Subcutaneous adipose tissue (tissue), 4 donors: Measurements from ENCODE around the gene PLEKHO2. TPM values are rescaled to one million over a fixed set of nuclear protein-coding genes. Genes with fewer than 3 reads are reported as not detected.

ENCODE experiments used
- CTCF ChIP-seq: fragments of 450-650 bp; IDR thresholded peaks from one replicate; pipeline ENCODE4 v1.5.1; 2016; ENCODE audit warnings: low read depth, mild to moderate bottlenecking, control low read depth, antibody characterized with exemption, moderate library complexity
- total RNA-seq, 4 donors: library from RNA; depleted of rRNA; stranded (reverse); fragments of >200 nt; gene quantifications; one replicate each; pipeline ENCODE4 v1.1.0, GENCODE V29; 2016

The PLEKHO2 gene
- total RNA-seq, 4 donors from 2014 or later, result 31.3 to 54.7 (median 36.5) TPM

DNA sequence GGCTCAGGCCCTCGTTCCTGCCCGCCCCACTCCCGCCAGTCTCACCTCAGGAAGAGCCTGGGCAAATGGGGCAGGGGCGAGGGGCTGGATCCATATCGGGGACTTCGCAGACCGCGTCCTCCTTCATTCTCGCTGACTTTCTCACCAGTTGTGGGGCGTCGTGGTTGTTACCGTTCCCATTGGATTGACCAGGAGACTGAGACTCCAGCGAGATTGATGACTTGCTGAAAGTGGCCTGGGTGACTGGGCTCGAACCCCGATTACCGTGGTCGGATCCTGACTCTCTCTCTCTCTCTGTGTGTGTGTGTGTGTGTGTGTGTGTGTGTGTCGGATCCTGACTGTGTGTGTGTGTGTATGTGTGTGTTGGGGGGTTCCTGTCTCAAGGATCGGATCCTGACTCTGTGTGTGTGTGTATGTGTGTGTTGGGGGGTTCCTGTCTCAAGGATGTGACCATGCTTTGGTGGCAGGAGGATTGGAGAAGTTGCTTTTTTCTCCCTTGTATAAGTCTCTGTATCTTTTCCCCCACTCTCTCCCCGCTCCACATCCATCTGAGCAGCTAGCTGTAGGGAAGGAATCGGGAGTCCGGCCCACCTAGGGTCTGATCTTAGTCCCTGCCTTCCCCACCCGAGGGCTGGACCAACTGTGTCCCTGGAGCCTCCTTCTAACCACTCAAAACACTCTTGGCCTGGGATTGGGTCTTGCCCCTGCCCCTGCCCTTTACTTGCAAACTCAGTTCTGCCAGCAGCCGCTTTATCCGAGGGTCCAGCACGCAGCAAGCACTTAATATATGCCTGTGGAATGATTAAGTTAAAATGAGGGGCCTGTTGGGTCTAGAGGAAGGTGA is 603 bp downstream of the PLEKHO2 start:
- no peak for TF ChIP-seq CTCF

DNA sequence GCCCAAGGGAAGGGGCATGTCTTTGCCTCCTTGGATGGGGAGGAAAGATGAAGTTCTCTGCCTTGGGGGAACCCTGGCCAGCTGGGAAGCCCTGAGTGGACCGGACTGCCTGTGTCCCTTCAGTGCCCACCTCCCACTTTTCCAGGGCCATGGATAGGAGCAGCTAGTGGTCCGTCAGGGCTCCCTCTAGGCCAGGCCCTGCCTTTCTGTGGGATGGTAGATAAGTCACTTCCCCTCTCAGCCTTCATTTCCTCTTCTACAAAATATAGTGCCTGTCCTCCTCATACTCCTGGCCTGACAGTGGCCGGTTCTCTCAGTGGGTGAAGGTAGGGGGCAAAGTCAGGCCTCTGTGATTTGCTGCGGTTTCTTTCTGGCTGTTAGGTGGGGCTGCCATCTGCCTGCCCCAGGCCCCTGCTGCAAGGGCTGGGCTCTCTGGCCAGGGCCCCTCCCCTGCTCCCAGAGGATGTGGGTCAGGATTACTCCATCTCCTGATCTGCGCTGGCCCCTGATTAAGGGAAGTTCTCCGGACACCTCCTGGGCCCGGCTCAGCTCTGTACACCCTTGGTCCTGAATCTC is 1.4 kb downstream of the PLEKHO2 start:
- TF ChIP-seq CTCF, result no peak

DNA sequence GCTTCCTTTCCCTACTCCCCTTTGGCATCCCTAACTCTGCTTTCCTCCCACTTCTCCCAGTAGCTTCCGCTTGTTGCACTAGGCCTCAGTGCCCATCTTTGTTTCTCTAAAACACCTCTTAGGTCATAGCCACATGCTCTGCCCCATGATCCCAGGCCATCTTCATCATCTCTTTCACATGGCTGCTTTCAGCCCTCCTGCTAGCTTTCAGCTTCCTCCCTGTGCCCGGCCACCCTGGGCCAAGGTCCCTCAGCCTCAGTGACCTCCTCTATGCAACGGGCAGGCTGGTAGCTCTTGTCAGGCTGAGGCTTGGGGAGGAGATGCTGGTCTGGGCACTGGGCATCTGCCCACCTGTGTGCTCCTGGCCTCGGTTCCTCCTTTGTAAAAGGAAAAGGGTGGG is 2.3 kb downstream of the PLEKHO2 start:
- TF ChIP-seq CTCF, result no peak

GRCh38 chr15:64844576-64845145 is 2.9 kb downstream of the PLEKHO2 start:
- TF ChIP-seq CTCF, result no peak

DNA sequence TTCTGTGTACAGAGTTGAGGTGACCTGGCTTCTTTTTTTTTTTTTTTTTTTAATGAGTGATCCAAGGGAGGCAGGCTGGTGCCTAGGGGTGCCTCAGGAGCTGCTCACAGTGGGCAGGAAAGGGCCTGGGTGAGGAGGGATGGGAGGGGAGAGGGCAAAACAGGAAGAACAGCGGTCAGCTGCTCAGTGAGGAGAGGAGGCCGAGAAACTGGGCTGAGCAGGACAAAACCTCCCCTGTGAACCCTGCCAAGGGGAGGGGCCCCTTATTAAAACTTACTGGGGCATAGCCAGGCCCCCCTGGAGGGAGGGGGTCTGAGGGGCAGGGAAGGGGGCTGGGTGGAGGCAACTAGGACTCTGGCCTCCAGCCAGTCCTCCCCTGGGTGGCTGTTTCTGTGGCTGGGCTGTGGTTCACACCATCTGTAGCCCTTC is 3.5 kb downstream of the PLEKHO2 start:
- no peak for TF ChIP-seq CTCF

DNA sequence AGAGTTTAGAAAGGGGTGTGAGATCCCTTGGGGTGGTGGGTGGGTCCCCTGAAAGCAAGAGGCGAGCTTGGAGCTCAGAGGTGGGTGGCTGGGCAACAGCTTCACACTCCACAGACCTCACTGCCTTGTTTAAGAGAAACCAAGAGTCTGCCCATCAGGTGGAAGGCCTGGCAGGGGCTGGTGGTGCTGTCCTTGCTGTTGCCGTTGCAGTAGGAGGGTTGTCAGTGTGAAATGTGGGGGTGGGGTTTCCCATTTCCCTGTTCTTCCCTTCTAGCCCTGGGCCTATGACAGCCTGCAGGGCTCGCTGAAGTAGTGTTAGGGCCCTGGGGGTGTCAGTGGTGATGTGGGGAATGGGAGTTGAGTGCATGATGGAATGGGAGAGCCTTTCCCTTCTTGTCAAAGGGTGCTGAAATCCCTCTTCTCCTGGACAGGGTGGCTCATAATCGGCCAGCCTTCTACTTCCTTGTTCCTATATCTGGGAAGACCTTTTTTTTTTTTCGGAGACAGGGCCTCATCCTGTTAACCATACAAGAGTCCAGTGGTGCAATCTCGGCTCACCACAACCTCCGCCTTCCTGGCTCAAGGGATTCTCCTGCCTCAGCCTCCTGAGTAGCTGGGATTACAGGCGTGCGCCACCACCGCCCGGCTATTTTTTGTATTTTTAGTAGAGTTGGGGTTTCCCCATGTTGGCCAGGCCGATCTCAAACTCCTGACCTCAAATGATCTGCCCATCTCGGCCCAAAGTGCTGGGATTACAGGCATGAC is 4.3 kb downstream of the PLEKHO2 start:
- TF ChIP-seq CTCF, result no peak

DNA sequence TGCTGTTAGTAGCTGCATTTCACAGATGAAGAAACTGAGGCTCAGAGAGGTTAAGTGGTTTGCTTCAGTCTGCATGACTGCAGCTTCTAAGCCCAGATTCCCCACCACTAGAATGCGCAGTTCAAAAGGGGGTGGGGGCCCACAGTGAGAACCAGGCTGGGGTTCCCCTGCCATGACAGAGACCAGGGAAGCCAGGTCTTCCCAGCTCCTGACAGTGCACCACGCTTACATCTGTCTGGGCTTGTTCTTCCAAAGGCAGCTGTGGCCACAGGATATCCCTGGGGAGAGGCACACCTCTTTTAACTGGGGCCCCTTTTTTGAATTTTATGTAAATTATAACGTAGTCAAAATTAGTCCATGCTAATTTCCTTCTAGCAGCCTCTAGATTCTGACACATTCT is 5.3 kb downstream of the PLEKHO2 start:
- TF ChIP-seq CTCF, result no peak
